HCEC 1CT (cell line): ENCODE results near the gene WFDC9.
"Not testable (repeated sequence)": the region's sequence is repeated elsewhere in the genome, so short reads cannot be mapped to it uniquely, and the experiment has no call there.

Experiments
- DNase-seq: peaks from one replicate; pipeline ENCODE4 v3.0.0-alpha.2; 2017

Gene WFDC9

DNA sequence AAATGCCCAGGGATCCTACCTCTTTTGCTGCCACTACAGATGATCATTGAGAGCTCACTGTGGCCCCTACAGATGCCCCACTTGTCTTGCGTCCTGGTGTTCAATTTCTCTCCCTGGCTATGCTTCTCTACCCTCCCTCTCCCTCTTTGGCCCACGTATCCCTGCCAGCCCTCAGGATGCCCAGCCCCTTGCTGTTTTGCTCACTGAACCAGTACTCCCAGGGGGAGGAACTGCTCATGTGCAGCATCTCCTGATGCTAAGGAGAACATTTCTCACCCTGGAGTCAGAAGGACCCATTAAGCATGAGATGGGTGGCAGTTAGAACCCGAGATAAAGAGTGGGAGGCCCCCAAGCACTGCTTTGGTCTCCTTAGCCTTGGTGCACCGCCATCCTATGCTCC, at the start of gene WFDC9:
Gene WFDC9 (minus strand): TSS at position 101 of the 400 bp plus-strand sequence. CDS start 21,103 bp downstream, outside the sequence.
- no peak for DNase-seq

- no peak for DNase-seq
These were observed 48.6 kb upstream of the WFDC9 start for GRCh38 chr20:45679650-45680049.

DNA sequence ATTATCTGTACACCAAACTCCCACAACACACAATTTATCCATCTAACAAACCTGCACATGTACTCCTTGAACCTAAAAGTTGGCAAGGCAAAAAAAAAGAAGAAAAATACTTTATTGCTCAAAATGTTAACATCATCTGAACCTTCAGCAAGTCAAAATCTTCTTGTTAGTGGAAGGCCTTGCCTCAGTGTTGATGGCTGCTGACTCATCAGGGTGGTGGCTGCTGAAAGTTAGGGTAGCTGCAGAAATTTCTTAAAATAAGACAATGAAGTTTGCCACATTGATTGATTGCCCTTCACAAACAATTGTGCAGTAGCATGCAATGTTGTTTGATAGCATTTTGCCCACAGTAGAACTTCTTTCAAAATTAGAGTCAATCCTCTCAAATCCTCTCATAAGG, 41.7 kb upstream of the WFDC9 start:
- DNase-seq, result no peak

GRCh38 chr20:45670139-45670538, 39.1 kb upstream of the WFDC9 start, which contains the start of gene WFDC11:
WFDC11 (minus strand) TSS chr20:45670239; CDS start chr20:45650600, 19,639 bp downstream.
- no peak for DNase-seq

GRCh38 chr20:45657038-45657437, 26.0 kb upstream of the WFDC9 start:
- DNase-seq, result not testable (repeated sequence)

- not testable (repeated sequence) for DNase-seq
These were observed 20.6 kb upstream of the WFDC9 start for GRCh38 chr20:45651726-45652125.

DNA sequence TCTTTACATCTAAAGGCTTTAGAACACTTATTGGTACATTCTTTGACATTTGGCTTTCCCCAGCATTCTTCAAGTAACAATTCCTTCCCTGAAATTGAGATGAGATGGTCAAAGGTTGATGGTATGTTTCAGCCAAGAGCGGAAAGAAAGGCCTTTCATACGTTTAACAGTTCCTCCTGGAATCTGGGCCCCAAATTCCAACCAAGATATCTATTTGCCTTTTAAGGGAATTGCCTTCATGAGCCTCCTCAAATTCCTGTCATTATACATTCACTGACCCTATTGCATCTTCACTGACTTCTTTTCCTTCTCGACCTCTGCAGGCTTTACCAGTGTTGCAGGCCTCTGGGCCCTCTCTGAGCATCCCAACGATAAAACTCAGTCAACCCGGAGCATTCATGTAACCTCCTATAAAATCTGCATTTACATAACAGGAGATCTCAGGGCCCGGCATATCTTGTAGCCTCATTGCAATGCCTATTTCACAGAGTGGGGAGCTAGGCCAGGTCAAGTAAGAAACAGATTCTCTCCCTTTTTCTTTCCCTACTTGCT, 18.3 kb upstream of the WFDC9 start:
- DNase-seq, result no peak

DNA sequence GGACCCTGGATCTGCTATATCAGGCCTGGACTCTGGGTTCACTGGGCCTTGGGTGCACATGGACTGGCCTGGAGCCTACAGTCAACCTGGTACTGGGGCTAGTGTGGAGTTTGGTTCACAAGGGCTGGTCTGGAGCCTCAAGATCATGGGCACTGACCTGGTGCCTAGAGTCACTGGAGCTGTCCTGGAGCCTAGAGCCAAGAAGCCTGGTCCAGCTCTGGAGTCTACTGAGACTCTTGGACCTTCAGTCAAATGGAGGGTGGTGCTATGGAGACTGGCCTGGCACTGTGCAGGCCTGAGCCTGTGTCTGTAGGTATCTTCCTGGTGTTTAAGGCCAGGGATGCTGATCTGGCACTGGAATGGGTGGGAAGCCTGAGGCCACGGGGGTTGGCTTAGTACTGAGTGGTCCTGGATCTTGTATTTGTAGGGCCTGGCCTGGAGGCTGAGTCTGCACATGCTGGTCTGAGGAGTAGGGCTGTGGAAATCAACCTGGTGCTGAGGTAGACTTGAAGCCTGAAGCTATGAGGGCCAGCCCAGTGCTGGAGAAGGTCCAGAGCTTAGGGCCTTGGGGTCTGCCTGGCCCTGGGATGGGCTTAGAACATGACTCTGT, 16.5 kb upstream of the WFDC9 start:
- no peak for DNase-seq

DNA sequence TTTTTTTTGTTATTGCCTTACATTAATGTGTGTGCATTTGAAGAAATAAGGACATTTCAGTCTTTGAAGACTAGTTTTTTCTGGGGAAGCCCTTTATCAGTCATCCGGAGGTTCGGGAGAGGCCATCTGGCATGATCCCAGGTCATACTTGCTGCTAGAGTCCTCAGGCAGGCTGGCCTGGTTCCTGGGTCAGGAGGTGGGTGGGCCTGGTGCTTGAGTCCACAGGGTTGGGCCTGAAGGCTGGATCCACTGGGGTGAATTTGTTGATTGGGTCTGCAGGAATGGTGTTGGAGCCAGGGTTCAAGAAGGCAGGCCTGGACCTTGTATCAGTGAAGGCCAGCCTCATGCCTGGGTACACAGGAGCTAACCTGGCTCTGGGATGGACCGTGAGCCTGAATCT, 15.8 kb upstream of the WFDC9 start:
- no peak for DNase-seq

DNA sequence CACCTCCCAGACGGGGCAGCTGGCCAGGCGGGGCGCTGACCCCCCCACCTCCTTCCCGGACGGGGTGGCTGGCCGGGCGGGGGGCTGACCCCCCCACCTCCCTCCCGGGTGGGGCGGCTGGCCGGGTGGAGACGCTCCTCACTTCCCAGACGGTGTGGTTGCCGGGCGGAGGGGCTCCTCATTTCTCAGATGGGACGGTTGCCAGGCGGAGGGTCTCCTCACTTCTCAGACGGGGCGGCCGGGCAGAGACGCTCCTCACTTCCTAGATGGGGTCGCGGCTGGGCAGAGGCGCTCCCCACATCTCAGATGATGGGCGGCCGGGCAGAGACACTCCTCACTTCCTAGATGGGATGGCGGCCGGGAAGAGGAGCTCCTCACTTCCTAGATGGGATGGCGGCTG, 14.8 kb upstream of the WFDC9 start:
- not testable (repeated sequence) for DNase-seq

- not testable (repeated sequence) for DNase-seq
These were observed 10.0 kb upstream of the WFDC9 start for GRCh38 chr20:45641076-45641475.

- no peak for DNase-seq
These were observed 8.6 kb upstream of the WFDC9 start for GRCh38 chr20:45639687-45640086.

DNA sequence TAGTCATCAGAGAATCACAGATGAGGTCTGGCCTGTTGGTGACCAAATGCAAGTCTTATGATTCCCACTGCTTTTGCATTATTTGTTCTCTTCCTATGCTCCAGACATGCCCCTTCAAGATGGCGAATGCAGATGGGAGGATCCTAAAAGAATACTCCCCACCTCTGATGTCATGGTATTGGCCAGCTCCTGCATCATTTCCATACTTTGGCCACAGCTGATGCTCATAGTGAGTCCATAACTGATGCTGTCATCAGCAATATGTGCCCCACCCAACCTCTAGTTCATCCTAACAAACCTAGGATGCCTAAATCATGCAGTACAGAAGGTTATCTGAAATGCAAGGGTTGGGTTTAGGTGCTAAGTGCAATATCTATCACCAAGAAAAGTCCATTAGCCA, 5.4 kb upstream of the WFDC9 start:
- DNase-seq, result no peak

DNA sequence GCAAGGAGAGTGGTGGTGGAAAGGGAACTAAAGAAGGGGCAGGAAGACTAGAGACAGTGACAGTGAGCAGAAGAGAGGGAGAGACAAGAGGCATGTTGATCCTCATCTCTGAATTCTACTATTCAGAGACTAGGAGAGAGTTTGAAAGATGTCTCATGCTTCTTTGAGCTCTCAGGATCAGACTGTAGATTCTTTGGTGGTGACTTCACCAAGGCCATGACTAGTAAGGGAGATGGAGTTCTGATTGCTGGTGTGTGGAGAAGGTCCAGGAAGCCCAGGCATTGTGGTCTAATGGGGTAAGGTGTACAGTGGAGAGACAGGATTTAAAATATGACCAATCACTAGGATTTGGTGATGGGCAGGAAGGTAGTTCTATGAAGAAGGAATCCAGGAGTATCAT, 713 bp downstream of the WFDC9 start:
- DNase-seq, result no peak

DNA sequence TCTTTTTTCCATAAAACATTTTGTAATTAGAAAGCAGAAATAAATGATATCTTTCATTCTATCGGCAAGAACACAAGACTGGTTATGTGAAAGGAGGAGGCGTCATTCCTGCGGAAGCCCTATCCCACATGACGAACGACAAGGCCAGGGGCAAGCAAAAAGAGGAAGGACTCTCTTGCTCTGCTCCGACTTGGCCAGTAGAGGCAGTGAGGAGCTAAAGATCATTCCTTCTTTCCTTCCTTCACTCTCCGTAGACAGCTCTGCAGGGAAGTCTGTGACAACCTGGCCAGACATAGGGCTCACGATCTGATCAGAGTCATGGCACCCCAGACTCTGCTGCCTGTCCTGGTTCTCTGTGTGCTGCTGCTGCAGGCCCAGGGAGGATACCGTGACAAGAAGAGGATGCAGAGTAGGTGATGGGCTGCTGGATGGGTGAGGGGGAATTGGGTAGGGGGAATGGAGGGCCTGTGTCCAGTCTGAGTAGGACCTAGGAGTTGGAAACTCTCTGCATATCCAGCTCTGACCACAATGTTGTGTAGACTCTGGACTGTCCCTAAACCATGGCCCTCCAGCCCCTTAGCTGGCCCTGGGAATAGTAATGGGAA, 1.5 kb downstream of the WFDC9 start, which contains the start of gene WFDC10A:
Gene WFDC10A (plus strand): TSS at position 244 of the 605 bp plus-strand sequence. CDS start 75 bp downstream, at position 319.
- DNase-seq, result peak; percentile 52

DNA sequence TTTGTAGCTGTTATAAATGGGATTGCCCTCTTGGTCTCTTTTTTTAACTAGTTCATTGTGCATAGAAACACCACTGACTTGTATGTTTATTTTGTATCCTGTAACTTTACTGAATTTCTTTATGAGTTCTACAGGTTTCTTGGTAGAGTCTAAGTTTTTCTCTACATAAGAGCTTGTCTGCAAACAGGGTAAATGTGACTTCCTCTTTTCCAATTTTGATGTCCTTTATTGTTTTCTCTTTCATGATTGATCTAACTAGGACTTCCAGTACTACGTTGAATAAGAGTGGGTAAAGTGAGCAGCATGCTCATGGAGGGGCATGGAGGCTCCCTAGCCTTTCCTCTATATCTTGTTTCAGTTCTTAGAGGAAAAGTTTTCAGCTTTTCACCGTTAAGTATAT, 4.5 kb downstream of the WFDC9 start:
- no peak for DNase-seq

DNA sequence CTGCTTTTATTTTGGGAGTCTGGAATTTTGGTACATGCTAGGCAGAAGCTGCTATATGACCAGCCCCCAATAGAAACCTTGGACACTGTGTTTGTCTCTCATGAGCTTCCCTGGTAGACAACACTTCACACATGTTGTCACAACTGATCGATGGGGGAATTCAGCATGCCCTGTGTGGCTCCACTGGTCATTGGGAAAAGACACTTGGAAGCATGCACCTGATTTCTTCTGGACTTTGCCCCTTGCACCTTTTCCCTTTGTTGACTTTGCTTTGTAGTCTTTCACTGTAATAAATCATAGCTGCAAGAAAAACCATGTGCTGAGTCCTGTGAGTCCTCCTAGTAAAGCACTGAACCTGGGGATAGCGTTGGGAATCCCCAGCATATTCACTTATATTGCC, 9.5 kb downstream of the WFDC9 start:
- no peak for DNase-seq

DNA sequence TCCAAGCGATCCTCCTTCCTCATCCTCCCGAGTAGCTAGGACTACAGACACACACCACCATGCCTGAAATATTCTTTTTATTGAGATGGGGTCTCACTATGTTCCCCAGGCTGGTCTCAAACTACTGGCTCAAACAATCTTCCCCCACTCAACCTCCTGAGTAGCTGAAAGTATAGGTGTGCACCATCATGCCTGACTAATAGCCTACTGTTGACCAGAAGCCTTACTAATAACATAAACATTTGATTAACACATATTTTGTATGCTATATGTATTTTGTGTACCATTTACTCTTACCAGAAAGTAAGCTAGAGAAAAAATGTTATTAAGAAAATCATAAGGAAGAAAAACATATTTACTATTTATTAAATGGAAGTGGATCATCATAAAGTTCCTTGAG, 13.5 kb downstream of the WFDC9 start:
- no peak for DNase-seq

GRCh38 chr20:45612314-45612713, 18.8 kb downstream of the WFDC9 start:
- no peak for DNase-seq

DNA sequence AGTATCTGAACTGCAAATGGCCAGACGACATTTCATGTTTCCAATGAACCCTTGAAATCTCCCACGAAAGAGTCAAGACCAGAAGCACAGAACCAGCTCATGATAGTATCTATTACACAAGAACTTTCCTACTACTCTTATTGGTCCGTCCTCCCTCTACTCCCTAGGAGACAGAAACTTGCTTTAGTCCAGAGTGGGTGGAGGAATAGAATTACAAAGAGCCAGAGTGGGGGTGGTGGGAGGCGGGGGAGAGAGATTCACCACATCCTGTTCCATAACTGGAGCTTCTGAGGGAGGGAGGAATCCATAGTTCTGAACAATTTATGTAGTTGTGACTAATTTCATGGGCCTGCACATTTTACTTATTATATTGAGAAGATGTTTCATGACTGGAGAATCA, 20.0 kb downstream of the WFDC9 start:
- peak; percentile 93 for DNase-seq

GRCh38 chr20:45607810-45608209, 23.3 kb downstream of the WFDC9 start:
- DNase-seq, result no peak

- DNase-seq, result no peak
These were observed 35.8 kb downstream of the WFDC9 start for GRCh38 chr20:45595235-45595634.

DNA sequence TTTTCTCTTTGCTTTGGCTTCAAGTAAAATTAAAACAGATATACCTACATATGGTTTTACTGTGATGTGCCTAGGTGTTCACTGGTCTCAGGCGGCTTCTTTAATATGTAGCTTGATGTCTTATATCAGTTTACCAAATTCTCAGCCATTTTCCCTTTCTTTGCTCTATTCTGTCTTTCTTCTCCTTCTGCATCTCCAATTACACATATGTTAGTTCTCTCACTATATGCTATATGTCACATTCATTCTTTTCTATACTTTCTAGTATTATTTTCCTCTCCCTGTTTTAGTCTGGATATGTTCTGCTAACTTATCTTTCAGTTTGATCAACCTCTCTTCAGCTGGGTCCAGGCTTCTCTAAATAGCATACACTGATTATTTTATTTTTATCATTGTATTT, 37.6 kb downstream of the WFDC9 start:
- no peak for DNase-seq

DNA sequence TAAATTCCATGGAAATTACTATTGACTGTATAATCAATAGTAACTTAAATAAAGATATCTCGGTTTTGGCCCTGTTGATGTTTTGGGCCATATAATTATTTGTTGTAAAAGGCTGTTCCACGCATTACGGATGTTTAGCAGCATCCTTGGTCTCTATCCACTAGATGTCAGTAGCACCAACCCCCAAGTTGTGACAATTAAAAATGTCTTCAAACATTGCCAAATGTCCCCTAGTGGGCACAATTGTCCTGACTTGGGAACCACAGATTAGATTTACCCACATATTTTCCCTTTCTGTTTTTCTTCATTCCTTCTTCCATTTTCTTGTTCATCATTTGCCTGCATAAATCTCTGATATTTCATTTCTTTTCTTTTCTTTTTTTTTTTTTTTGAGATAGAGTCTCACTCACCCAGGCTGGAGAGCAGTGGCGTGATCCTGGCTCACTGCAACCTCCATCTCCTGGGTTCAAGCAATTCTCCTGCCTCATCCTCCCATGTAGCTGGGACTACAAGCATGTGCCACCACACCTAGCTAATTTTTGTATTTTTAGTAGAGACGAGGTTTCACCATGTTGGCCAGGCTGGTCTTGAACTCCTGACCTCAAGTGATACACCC, 38.4 kb downstream of the WFDC9 start:
- DNase-seq, result peak; percentile 66
